K562 (cell line): ENCODE data around the gene NPDC1. TPM values are rescaled to one million over a fixed set of nuclear protein-coding genes. Genes with fewer than 3 reads are reported as not detected.
A peak's percentile ranks its signal among the peaks of the same experiment; 100 is the strongest.

ENCODE experiments used
- ATF3 ChIP-seq, 2 experiments: fragments of 450-650 bp in 1 of 2; sonication (generic) in 1 of 2; formaldehyde crosslinking in 1 of 2; IDR thresholded peaks in 1 of 2; conservative IDR thresholded peaks in 1 of 2; 2 replicates each; pipeline versions ENCODE4 v1.6.1 to v1.8.1; 2016 to 2023; ENCODE audit warnings: mild to moderate bottlenecking in 2 of 2, moderate library complexity in 2 of 2, inconsistent platforms in 1 of 2, missing genetic modification reagents in 1 of 2
- CEBPZ ChIP-seq: fragments of 150-350 bp; IDR thresholded peaks from 2 replicates; pipeline ENCODE4 v1.6.1; 2014; ENCODE audit warnings: low read depth, mild to moderate bottlenecking, low read length, borderline replicate concordance
- CTBP1 ChIP-seq: fragments of 450-650 bp; IDR thresholded peaks from 2 replicates; pipeline ENCODE4 v1.6.1; 2016; ENCODE audit warnings: borderline replicate concordance
- FOXJ3 ChIP-seq: sonication (generic); formaldehyde crosslinking; IDR thresholded peaks from 2 replicates; pipeline ENCODE4 v1.4.0; 2020; ENCODE audit warnings: mild to moderate bottlenecking, missing genetic modification reagents
- HEY1 ChIP-seq: fragments of 250-450 bp; sonication (Bioruptor Pico); IDR thresholded peaks from 2 replicates; pipeline ENCODE4 v1.5.0; 2020; ENCODE audit warnings: mild to moderate bottlenecking, moderate library complexity, borderline replicate concordance
- KAT2B ChIP-seq: IDR thresholded peaks from one replicate; pipeline ENCODE4 v1.6.1; 2012; ENCODE audit warnings: low read depth, mild to moderate bottlenecking, control low read depth, inconsistent platforms, low read length, moderate library complexity
- MCM3 ChIP-seq: fragments of 450-650 bp; IDR thresholded peaks from 2 replicates; pipeline ENCODE4 v1.6.1; 2016
- NFE2 ChIP-seq: IDR thresholded peaks from 2 replicates; pipeline ENCODE4 v1.6.1; 2014; ENCODE audit warnings: antibody characterized with exemption, low read depth
- PHB2 ChIP-seq: fragments of 450-650 bp; IDR thresholded peaks from 2 replicates; pipeline ENCODE4 v1.6.1; 2017; ENCODE audit warnings: low read depth
- POLR2G ChIP-seq: fragments of 200-400 bp; formaldehyde crosslinking; IDR thresholded peaks from 2 replicates; pipeline ENCODE4 v1.6.1; 2017; ENCODE audit warnings: low read depth, mild to moderate bottlenecking, antibody characterized with exemption, low read length, moderate library complexity
- RAD21 ChIP-seq, 2 experiments: fragments of 250-450 bp in 1 of 2; fragments of 450-650 bp in 1 of 2; sonication (Bioruptor Pico) in 1 of 2; formaldehyde crosslinking in 1 of 2; IDR thresholded peaks in 1 of 2; conservative IDR thresholded peaks in 1 of 2; 2 replicates each; pipeline versions ENCODE4 v1.4.0 to v1.8.0; 2020 to 2022; ENCODE audit warnings: mild to moderate bottlenecking in 2 of 2, moderate library complexity in 1 of 2
- SRSF9 ChIP-seq: fragments of 200-400 bp; formaldehyde crosslinking; IDR thresholded peaks from 2 replicates; pipeline ENCODE4 v1.6.1; 2017; ENCODE audit warnings: low read depth, low read length, borderline replicate concordance
- STAT5B ChIP-seq: fragments of 250-450 bp; sonication (Bioruptor Pico); IDR thresholded peaks from 2 replicates; pipeline ENCODE4 v1.8.0; 2021; ENCODE audit warnings: mild to moderate bottlenecking, inconsistent platforms
- SUPT5H ChIP-seq: fragments of 450-650 bp; IDR thresholded peaks from 2 replicates; pipeline ENCODE4 v1.6.1; 2016
- ZBTB33 ChIP-seq: sonication (generic); formaldehyde crosslinking; IDR thresholded peaks from 2 replicates; pipeline ENCODE4 v1.8.1; 2023; ENCODE audit warnings: mild to moderate bottlenecking, missing genetic modification reagents
- ZEB2 ChIP-seq: fragments of 450-650 bp; IDR thresholded peaks from 2 replicates; pipeline ENCODE4 v1.6.1; 2016
- ZFX ChIP-seq: sonication (generic); formaldehyde crosslinking; IDR thresholded peaks from 2 replicates; pipeline ENCODE4 v1.8.0; 2022; ENCODE audit warnings: mild to moderate bottlenecking, missing genetic modification reagents, moderate library complexity
- ZNF398 ChIP-seq: fragments of 250-450 bp; sonication (Bioruptor Pico); IDR thresholded peaks from 2 replicates; pipeline ENCODE4 v1.8.0; 2021; ENCODE audit warnings: moderate library complexity, mild to moderate bottlenecking, inconsistent platforms
- ZNF561 ChIP-seq: fragments of 450-650 bp; formaldehyde crosslinking; conservative IDR thresholded peaks from 2 replicates; pipeline ENCODE4 v1.4.0; 2020; ENCODE audit warnings: mild to moderate bottlenecking, moderate library complexity
- ZNF586 ChIP-seq: fragments of 450-650 bp; formaldehyde crosslinking; conservative IDR thresholded peaks from 2 replicates; pipeline ENCODE4 v1.4.0; 2020; ENCODE audit warnings: mild to moderate bottlenecking, moderate library complexity
- polyA plus RNA-seq, 8 experiments: library from polyadenylated mRNA; depleted of rRNA in 4 of 8; stranded (reverse) in 5 of 8; unstranded in 3 of 8; fragments of >200 nt; fragmentation: Nextera tagmentation in 2 of 8; fragmentation: Illumina TruSeq in 1 of 8; extraction: Ambion mirVana in 2 of 8; extraction: Trizol in 1 of 8; gene quantifications; 2 replicates each; pipeline versions ENCODE4 v1.2.1 to v1.2.3, GENCODE V29; 2011 to 2014; ENCODE audit warnings: inconsistent platforms in 1 of 8, missing spikeins in 1 of 8
- total RNA-seq, 7 experiments: library from RNA; depleted of rRNA in 6 of 7; stranded (reverse); fragments of >200 nt in 6 of 7; fragmentation: Illumina TruSeq in 2 of 7; extraction: Trizol in 2 of 7; gene quantifications; 2 replicates each; pipeline versions ENCODE4 v1.2.1 to v1.2.3, GENCODE V29; 2011 to 2021; ENCODE audit warnings: low replicate concordance in 1 of 7

Gene NPDC1
- total and polyA plus RNA-seq, 9 of the 15 experiments (the other 6 are each of a cell fraction or from before 2014, with no cell fraction given), result 0.06 to 2.1 (median 0.53) TPM; not detected in 3

GRCh38 chr9:137067860-137068538, 22.0 kb upstream of the NPDC1 start (continued):
- TF ChIP-seq CEBPZ, result no peak
- no peak for TF ChIP-seq ZNF398 (CRISPR knock-in tag)
- TF ChIP-seq MCM3, result no peak
- TF ChIP-seq ZNF561, result no peak
- TF ChIP-seq ATF3 (IDR thresholded peaks at IDR 0.05), result peak; percentile 54; the same call in 1 of the 2 replicates
- TF ChIP-seq ATF3 (CRISPR knock-in tag; conservative IDR thresholded peaks at IDR 0.05), result no peak
- no peak for TF ChIP-seq HEY1 (CRISPR knock-in tag)
- TF ChIP-seq NFE2, result no peak
- TF ChIP-seq ZFX (CRISPR knock-in tag), result peak; percentile 61
- no peak for TF ChIP-seq FOXJ3 (CRISPR knock-in tag)
- 0 out of 2 replicates have a peak, but pooled peaks have one; percentile 59 for TF ChIP-seq ZEB2
- peak; percentile 96; the same call in 1 of the 2 replicates for TF ChIP-seq ZBTB33 (CRISPR knock-in tag)
- peak in 1 of 2 experiments; percentile 65; a peak in 3 of 4 replicates for TF ChIP-seq RAD21 (CRISPR knock-in tag; conservative IDR thresholded peaks at IDR 0.05 in 1 of 2, IDR thresholded peaks at IDR 0.05 in 1 of 2)
- no peak for TF ChIP-seq SRSF9
- TF ChIP-seq PHB2, result no peak
- TF ChIP-seq POLR2G, result no peak
- TF ChIP-seq CTBP1, result peak; percentile 60; the same call in 1 of the 2 replicates
- no peak for TF ChIP-seq ZNF586 (CRISPR knock-in tag)
- TF ChIP-seq SUPT5H, result no peak
- no peak for TF ChIP-seq KAT2B
- TF ChIP-seq STAT5B (CRISPR knock-in tag), result no peak
